Heart right ventricle (tissue), 16 donors: Measurements from ENCODE around the gene PDXK. TPM values are rescaled to one million over a fixed set of nuclear protein-coding genes. Genes with fewer than 3 reads are reported as not detected.

Source experiments
- ATAC-seq, 8 donors: fragments of 200-7000 bp; cut with Tn5 transposase; one replicate each; pipeline ENCODE4 v1.9.1; 2020; ENCODE audit warnings: mild to moderate bottlenecking in 8 of 8, moderate library complexity in 8 of 8, moderate number of reproducible peaks in 1 of 8
- DNase-seq, 2 donors: peaks; one replicate each; pipeline ENCODE4 v3.0.0-alpha.2; 2020
- H3K27ac ChIP-seq, 10 donors: fragments of 200-600 bp; sonication (generic) in 2 of 10; one replicate each; pipeline versions ENCODE4 v1.5.0 to v1.8.0; 2020 to 2022; ENCODE audit warnings: mild to moderate bottlenecking in 3 of 10
- H3K27me3 ChIP-seq, 7 donors: fragments of 200-600 bp; one replicate each; pipeline ENCODE4 v1.8.0; 2021 to 2022; ENCODE audit warnings: mild to moderate bottlenecking in 2 of 7
- H3K36me3 ChIP-seq, 9 donors: fragments of 200-600 bp; sonication (generic) in 1 of 9; one replicate each; pipeline versions ENCODE4 v1.5.0 to v1.8.0; 2020 to 2022; ENCODE audit warnings: mild to moderate bottlenecking in 2 of 9
- H3K4me1 ChIP-seq, 9 donors: fragments of 200-600 bp; sonication (generic) in 1 of 9; one replicate each; pipeline versions ENCODE4 v1.5.0 to v1.8.0; 2020 to 2022; ENCODE audit warnings: mild to moderate bottlenecking in 4 of 9
- H3K4me3 ChIP-seq, 10 donors: fragments of 200-600 bp; sonication (generic) in 2 of 10; one replicate each; pipeline versions ENCODE4 v1.5.0 to v1.8.0; 2020 to 2022; ENCODE audit warnings: mild to moderate bottlenecking in 7 of 10, moderate library complexity in 2 of 10
- H3K9me3 ChIP-seq, 11 donors: fragments of 200-600 bp in 10 of 11; sonication (generic) in 2 of 11; one replicate each; pipeline versions ENCODE4 v1.5.0 to v1.8.0; 2013 to 2022; ENCODE audit warnings: mild to moderate bottlenecking in 2 of 11, control low read depth in 1 of 11, moderate library complexity in 1 of 11
- WGBS, 2 donors: extraction: QIAGEN DNeasy Blood & Tissue Kit; methylation state at CpG; one replicate each; pipeline ENCODE4 v1.1.7; 2013; ENCODE audit warnings: inconsistent platforms in 1 of 2; 5-methylcytosine and 5-hydroxymethylcytosine counted together
- intact Hi-C, 10 donors: fragments of 100-400 bp; cut with DNase I; formaldehyde crosslinking; loops; one replicate each; pipeline versions ENCODE4 v1.11.1 to v1.14.2; 2022
- polyA plus RNA-seq, 2 donors: library from polyadenylated mRNA; stranded (reverse); fragments of 200-250 nt; gene quantifications; one replicate each; pipeline ENCODE4 v1.2.3, GENCODE V29; 2013
- total RNA-seq, 10 donors: library from RNA; stranded (reverse); fragmentation: NEBNext Ultra II Directional in 3 of 10; extraction: Animal tissue kit (Norgen Biotek cat#: 25700) in 3 of 10; gene quantifications; one replicate each; pipeline versions ENCODE4 v1.2.1 to v1.2.4, GENCODE V29; 2021 to 2023
- TF ChIP-seq, protein P1 (sequence below), 9 donors: fragments of 200-600 bp; sonication (generic) in 2 of 9; IDR thresholded peaks; one replicate each; pipeline versions ENCODE4 v1.5.0 to v1.8.0; 2021 to 2022; ENCODE audit warnings: antibody characterized with exemption in 9 of 9, mild to moderate bottlenecking in 5 of 9, moderate library complexity in 1 of 9
- donor health status: Arrhythmogenic right ventricular cardiomyopathy.
- donor health status: ischemic (EF 13 %, LVEDD 7.1; RV severe dilation, severe dysfunction).
- donor health status: healthy with polysubstance abuse.
- donor health status: DM: no; HTN: yes; CAD: no.
- donor health status: DM: no; HTN: no; CAD: no.
- donor health status: ischemic (EF 25% LVEDD 6.9; RV normal size, moderate dysfunction).
- donor health status: ischemic (EF 25% LVEDD 5.7; RV mildly dilated, moderate dysfunction).
- donor health status: healthy.
- donor health status: DM: yes; HTN: yes; CAD: no.
- donor health status: Ischemic cardiomyopathy.
- donor health status: ischemic (EF 35%, LVEDD 5.7; RV mildly dilated, moderate dysfunction).
- donor health status: nonischemic (EF 11% LVEDD 7.7; RV severe dilation, severe dysfunction).
- donor health status: DM: yes; HTN: yes; CAD: no.
- donor health status: PGD.
- donor health status: ischemic (EF 29% LVEDD 5.4; RV normal size, mild dysfunction).
- donor health status: nonischemic (EF 23%, LVEDD 6.1; RV moderate dilation, normal function).

PDXK gene
- total and polyA plus RNA-seq, 12 donors: 47.8 to 102 (median 73.0) TPM

DNA sequence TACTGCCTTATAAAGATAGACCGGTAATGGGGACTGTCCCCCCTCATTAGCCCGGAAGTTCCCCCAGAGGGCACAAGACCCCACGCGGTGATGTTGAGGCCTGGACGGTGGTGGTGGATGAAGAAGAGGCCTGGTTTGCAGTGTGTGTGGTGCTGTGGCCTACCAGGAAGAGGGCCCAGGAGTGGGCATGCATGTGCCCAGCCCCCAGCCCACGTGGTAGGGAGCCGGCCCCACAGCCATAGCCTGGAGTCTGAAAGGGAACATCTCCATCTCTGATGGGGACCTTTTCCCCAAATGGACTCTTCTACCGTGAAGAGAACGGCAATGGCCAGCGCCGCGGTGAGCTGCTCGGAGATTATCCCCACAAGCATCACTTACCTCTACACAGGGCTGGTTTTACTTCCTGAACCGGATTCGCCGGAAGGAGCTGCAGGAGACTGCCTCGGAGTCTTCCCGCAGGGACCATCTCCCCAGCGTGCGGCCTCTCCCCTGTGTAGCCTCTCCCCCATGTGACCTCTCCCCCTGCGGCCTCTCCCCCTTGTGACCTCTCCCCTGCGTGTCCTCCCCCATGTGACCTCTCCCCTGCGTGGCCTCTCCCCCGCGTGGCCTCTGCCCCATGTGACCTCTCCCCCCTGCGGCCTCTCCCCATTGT, 91.0 kb downstream of the PDXK start:
- Histone ChIP-seq H3K36me3 (no peaks in the 10 kb centered on the region), H3K9me3 (no peaks in the 10 kb centered on the region), H3K27ac (no peak overlapping the region), H3K4me1 (peaks cover 3 to 35% (median 12%) of the 10 kb centered on the region in 9 donors), H3K27me3 (no peaks in the 10 kb centered on the region), H3K4me3 (no peak overlapping the region)
- no peak for DNase-seq
- peak in 1 of 8 donors; percentile 12 for ATAC-seq
- intact Hi-C loops: loop anchor here (1.0 to 10.0 kb wide), 12 partner anchors 47 to 245 kb away; partner anchors contain the start of gene AGPAT3 (in 1 of the 10)
- TF ChIP-seq, protein P1, sequence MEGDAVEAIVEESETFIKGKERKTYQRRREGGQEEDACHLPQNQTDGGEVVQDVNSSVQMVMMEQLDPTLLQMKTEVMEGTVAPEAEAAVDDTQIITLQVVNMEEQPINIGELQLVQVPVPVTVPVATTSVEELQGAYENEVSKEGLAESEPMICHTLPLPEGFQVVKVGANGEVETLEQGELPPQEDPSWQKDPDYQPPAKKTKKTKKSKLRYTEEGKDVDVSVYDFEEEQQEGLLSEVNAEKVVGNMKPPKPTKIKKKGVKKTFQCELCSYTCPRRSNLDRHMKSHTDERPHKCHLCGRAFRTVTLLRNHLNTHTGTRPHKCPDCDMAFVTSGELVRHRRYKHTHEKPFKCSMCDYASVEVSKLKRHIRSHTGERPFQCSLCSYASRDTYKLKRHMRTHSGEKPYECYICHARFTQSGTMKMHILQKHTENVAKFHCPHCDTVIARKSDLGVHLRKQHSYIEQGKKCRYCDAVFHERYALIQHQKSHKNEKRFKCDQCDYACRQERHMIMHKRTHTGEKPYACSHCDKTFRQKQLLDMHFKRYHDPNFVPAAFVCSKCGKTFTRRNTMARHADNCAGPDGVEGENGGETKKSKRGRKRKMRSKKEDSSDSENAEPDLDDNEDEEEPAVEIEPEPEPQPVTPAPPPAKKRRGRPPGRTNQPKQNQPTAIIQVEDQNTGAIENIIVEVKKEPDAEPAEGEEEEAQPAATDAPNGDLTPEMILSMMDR (IDR thresholded peaks at IDR 0.05): no peak
- 70 to 80% methylated on average over 26 of the region's 26 CpGs for WGBS, 2 donors

DNA sequence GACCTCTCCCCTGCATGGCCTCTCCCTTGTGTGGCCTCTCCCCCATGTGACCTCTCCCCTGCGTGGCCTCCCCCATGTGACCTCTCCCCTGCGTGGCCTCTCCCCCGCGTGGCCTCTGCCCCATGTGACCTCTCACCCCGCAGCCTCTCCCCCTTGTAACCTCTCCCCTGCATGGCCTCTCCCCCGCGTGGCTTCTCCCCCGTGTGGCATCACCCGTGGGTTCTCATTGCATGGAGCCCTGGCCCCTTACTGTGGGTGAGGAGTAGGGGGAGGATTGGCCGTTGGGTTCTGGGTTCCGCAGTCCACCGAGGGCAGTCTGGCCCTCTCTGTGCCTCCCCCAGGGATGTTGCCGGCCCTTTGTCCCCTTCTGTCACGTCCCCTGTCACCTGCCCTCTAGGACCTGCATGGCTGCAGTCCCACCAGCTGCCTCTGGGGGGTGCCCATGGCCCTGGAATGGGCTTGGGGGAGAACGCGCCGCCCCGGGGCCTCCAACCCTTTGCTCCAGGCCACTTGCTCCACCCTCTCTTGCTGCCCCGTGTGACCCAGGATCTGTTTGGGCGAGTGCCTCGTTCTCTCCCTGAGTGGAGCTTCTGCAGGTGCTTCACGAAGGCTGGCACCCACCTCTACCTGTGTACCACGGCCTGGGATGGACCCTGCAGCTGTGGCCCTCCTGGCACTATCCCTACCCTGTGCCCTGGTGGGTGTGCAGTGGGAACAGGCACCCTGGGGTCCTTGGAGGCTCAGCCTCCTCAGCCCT, 91.8 kb downstream of the PDXK start:
- Histone ChIP-seq H3K27ac (peak overlapping the region in 1 of 10 donors; percentile 48), H3K27me3 (no peaks in the 10 kb centered on the region), H3K4me3 (peak overlapping the region in 5 of 10 donors; percentile 6 to 47 (median 23)), H3K4me1 (peaks cover 3 to 30% (median 12%) of the 10 kb centered on the region in 9 donors), H3K36me3 (no peaks in the 10 kb centered on the region), H3K9me3 (no peaks in the 10 kb centered on the region)
- 14 to 24% methylated on average over 23 of the region's 23 CpGs for WGBS, 2 donors
- peak; percentile 81 to 91 (median 86) for ATAC-seq
- intact Hi-C loops: loop anchor here (1.0 to 10.0 kb wide), 10 partner anchors 47 to 244 kb away; partner anchors contain the start of gene AGPAT3 (in 1 of the 10)
- TF ChIP-seq, protein P1 (IDR thresholded peaks at IDR 0.05): peak; percentile 88 to 97 (median 95)
- DNase-seq: peak; percentile 88 to 89

DNA sequence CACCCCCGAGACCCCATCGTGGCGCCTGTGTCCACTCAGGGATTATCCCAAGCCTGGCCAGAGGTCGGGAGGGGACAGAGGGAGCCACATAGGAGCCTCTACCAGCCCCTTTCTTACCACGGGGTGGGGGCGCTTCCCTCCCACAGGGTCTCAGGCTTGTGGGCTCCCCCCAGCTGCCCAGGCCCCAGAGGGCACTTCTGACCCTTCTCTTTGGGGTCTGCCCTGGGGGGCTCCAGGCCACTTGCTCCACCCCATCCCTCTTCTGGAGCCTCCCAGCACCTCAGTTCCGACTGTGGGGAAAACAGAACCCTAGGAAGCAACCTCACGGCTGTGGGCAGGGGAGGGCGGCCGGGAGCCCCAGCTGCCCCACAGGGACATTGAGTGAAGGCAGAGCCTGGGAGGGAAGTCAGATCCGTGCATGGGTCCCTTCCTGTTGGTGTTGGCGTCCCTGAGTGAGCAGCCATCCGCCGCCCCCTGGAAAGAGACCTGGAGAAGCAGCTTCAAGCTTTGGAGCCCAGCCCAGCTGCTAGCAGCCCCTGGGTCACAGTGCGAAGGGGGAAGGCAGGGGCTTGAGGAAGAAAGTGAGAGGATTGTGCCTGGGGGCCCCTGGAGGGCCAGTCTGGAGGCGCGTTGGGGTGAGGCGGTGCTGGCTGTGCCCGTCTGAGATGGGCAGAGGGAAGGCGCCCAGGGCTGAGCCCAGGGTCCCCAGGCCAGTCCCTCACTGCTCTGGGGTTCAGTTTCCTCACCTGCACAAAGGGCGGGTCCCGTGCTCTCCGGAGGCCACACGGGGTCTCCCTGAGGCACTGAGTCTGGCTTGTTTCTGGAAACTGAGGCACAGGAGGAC, 92.6 kb downstream of the PDXK start:
- WGBS, 2 donors: 66 to 68% methylated on average over 24 of the region's 24 CpGs
- Histone ChIP-seq H3K36me3 (no peaks in the 10 kb centered on the region), H3K4me3 (peak overlapping the region in 5 of 10 donors; percentile 15 to 47 (median 25)), H3K4me1 (peaks cover 3 to 22% (median 12%) of the 10 kb centered on the region in 9 donors), H3K27me3 (no peaks in the 10 kb centered on the region), H3K27ac (peak overlapping the region in 1 of 10 donors; percentile 48), H3K9me3 (no peaks in the 10 kb centered on the region)
- TF ChIP-seq, protein P1 (IDR thresholded peaks at IDR 0.05): no peak
- ATAC-seq (peak in 5 of 8 donors; percentile 3 to 14 (median 11)), DNase-seq (no peak)
- intact Hi-C loops: loop anchor here in 9 of 10 donors (1.0 to 10.0 kb wide), 9 partner anchors 46 to 243 kb away; partner anchors contain the start of gene AGPAT3 (in 1 of the 9)

Other genes with a start within 250 kb of the PDXK start
- under 1 TPM in 5 of 10 donors, not detected in 5; 0.12 to 0.51 (median 0.18) TPM for gene HSF2BP, start 59.6 kb upstream of the PDXK start, total RNA-seq
- gene HSF2BP, start 59.6 kb upstream of the PDXK start, polyA plus RNA-seq: under 1 TPM in 1 of 2 donors, not detected in 1; 0.16 TPM
- gene RRP1B, start 59.6 kb upstream of the PDXK start, total RNA-seq: 10 to 100 TPM in 2 of 10 donors, 1 to 10 TPM in 8; 7.1 to 11.3 (median 8.6) TPM
- 1 to 10 TPM; 5.0 to 5.9 TPM for gene RRP1B, start 59.6 kb upstream of the PDXK start, polyA plus RNA-seq
- 10 to 100 TPM; 33.0 to 50.2 (median 39.2) TPM for gene CSTB, start 57.2 kb downstream of the PDXK start, total RNA-seq
- gene CSTB, start 57.2 kb downstream of the PDXK start, polyA plus RNA-seq: 10 to 100 TPM; 44.4 to 61.2 TPM
- gene RRP1, start 70.4 kb downstream of the PDXK start, total RNA-seq: 10 to 100 TPM in 3 of 10 donors, 1 to 10 TPM in 7; 6.3 to 13.9 (median 9.3) TPM
- gene RRP1, start 70.4 kb downstream of the PDXK start, polyA plus RNA-seq: 10 to 100 TPM in 1 of 2 donors, 1 to 10 TPM in 1; 7.2 to 10.7 TPM
- gene AGPAT3, start 146.1 kb downstream of the PDXK start, total RNA-seq: 100 to 1,000 TPM in 1 of 10 donors, 10 to 100 TPM in 9; 54.6 to 110 (median 66.5) TPM
- gene AGPAT3, start 146.1 kb downstream of the PDXK start, polyA plus RNA-seq: 10 to 100 TPM; 19.7 to 20.7 TPM